ENCODE results near the gene PLEKHH1. TPM values are rescaled to one million over a fixed set of nuclear protein-coding genes. Genes with fewer than 3 reads are reported as not detected.
A peak's percentile ranks its signal among the peaks of the same experiment; 100 is the strongest.

Gene PLEKHH1
- total and polyA plus RNA-seq, 4 donors = 0.46 to 2.4 (median 0.89) TPM

- Histone ChIP-seq H3K4me1 (ENCODE audit: control insufficient read depth in 4 of 4, insufficient read depth in 4 of 4, low read length in 3 of 4) (peaks cover 0 to 12% (median 7%) of the 10 kb centered on the region in 4 donors), H3K27ac (ENCODE audit: low read depth in 1 of 2, low read length in 2 of 2) (no peak overlapping the region), H3K9me3 (ENCODE audit: control insufficient read depth in 4 of 4, low read length in 3 of 4) (no peaks in the 10 kb centered on the region), H3K9ac (ENCODE audit: low read depth in 1 of 2, low read length in 2 of 2) (no peak overlapping the region), H3K4me3 (ENCODE audit: low read depth in 1 of 3, low read length in 3 of 3) (peak overlapping the region in 2 of 3 donors; percentile 84 to 94), H3K27me3 (ENCODE audit: control insufficient read depth in 4 of 4, insufficient read depth in 4 of 4, low read length in 3 of 4) (no peaks in the 10 kb centered on the region), H3K36me3 (ENCODE audit: control insufficient read depth in 4 of 4, insufficient read depth in 3 of 4, low read depth in 1 of 4, low read length in 3 of 4) (no peaks in the 10 kb centered on the region)
- TF ChIP-seq ATF3 (IDR thresholded peaks at IDR 0.05) (no peak), HNF4G (IDR thresholded peaks at IDR 0.05) (no peak), YY1 (IDR thresholded peaks at IDR 0.05) (no peak), SP1 (IDR thresholded peaks at IDR 0.05) (no peak), ZBTB33 (IDR thresholded peaks at IDR 0.05) (no peak), MAX (IDR thresholded peaks at IDR 0.05) (no peak), NR2F2 (IDR thresholded peaks at IDR 0.05) (no peak), JUND (IDR thresholded peaks at IDR 0.05) (no peak)
- no peak for DNase-seq (ENCODE audit: low spot score)
- WGBS = 37% methylated on average over 9 of the region's 9 CpGs
Measured at GRCh38 chr14:67514203-67514607, 18.9 kb upstream of the PLEKHH1 start.

GRCh38 chr14:67514650-67515385, 18.3 kb upstream of the PLEKHH1 start:
- Histone ChIP-seq H3K36me3 (ENCODE audit: control insufficient read depth in 4 of 4, insufficient read depth in 3 of 4, low read depth in 1 of 4, low read length in 3 of 4) (no peaks in the 10 kb centered on the region), H3K9ac (ENCODE audit: low read depth in 1 of 2, low read length in 2 of 2) (no peak overlapping the region), H3K4me3 (ENCODE audit: low read depth in 1 of 3, low read length in 3 of 3) (peak overlapping the region; percentile 57 to 94 (median 84)), H3K27ac (ENCODE audit: low read depth in 1 of 2, low read length in 2 of 2) (peak overlapping the region; percentile 22 to 50), H3K27me3 (ENCODE audit: control insufficient read depth in 4 of 4, insufficient read depth in 4 of 4, low read length in 3 of 4) (no peaks in the 10 kb centered on the region), H3K4me1 (ENCODE audit: control insufficient read depth in 4 of 4, insufficient read depth in 4 of 4, low read length in 3 of 4) (peaks cover 0 to 12% (median 7%) of the 10 kb centered on the region in 4 donors), H3K9me3 (ENCODE audit: control insufficient read depth in 4 of 4, low read length in 3 of 4) (no peaks in the 10 kb centered on the region)
- DNase-seq (ENCODE audit: low spot score) = no peak
- WGBS = 1% methylated on average over 75 of the region's 75 CpGs
- no peak for TF ChIP-seq HNF4A (conservative IDR thresholded peaks at IDR 0.05)
- TF ChIP-seq TAF1 (conservative IDR thresholded peaks at IDR 0.05) = no peak
- no peak for TF ChIP-seq ATF3 (IDR thresholded peaks at IDR 0.05)
- TF ChIP-seq FOXA1 (IDR thresholded peaks at IDR 0.05) = no peak
- no peak for TF ChIP-seq RXRA (IDR thresholded peaks at IDR 0.05)
- no peak for TF ChIP-seq HNF4G (IDR thresholded peaks at IDR 0.05)
- no peak for TF ChIP-seq NR2F2 (IDR thresholded peaks at IDR 0.05)
- no peak for TF ChIP-seq FOXA2 (IDR thresholded peaks at IDR 0.05)
- TF ChIP-seq REST (IDR thresholded peaks at IDR 0.05) = no peak
- TF ChIP-seq MAX (IDR thresholded peaks at IDR 0.05) = no peak
- TF ChIP-seq ZBTB33 (IDR thresholded peaks at IDR 0.05) = no peak
- TF ChIP-seq JUND (IDR thresholded peaks at IDR 0.05) = no peak
- no peak for TF ChIP-seq RAD21 (IDR thresholded peaks at IDR 0.05)
- no peak for TF ChIP-seq CTCF (IDR thresholded peaks at IDR 0.05; ENCODE audit: low read depth, low read length, missing input control)
- TF ChIP-seq YY1 (IDR thresholded peaks at IDR 0.05) = no peak
- no peak for TF ChIP-seq SP1 (IDR thresholded peaks at IDR 0.05)
- TF ChIP-seq GABPA (IDR thresholded peaks at IDR 0.05 in 1 of 2, conservative IDR thresholded peaks at IDR 0.05 in 1 of 2) = no peak
- no peak for TF ChIP-seq EGR1 (IDR thresholded peaks at IDR 0.05; ENCODE audit: low read depth in 2 of 2)

Data from liver (tissue), 9 donors.